Transverse colon (tissue), 4 donors: Measurements from ENCODE around the gene TMEM25.

ENCODE experiments used
- EP300 ChIP-seq: sonication (generic); formaldehyde crosslinking; IDR thresholded peaks from one replicate; pipeline ENCODE4 v1.6.1; 2017; ENCODE audit warnings: antibody characterized with exemption, low read depth
- POLR2A ChIP-seq: fragments of 450-650 bp; IDR thresholded peaks from one replicate; pipeline ENCODE4 v1.6.1; 2016; ENCODE audit warnings: antibody characterized with exemption, mild to moderate bottlenecking, moderate library complexity
- POLR2AphosphoS5 ChIP-seq, 3 donors: sonication (generic); formaldehyde crosslinking; IDR thresholded peaks; one replicate each; pipeline ENCODE4 v1.6.1; 2016; ENCODE audit warnings: antibody characterized with exemption in 3 of 3
- TF ChIP-seq, protein P1 (sequence below), 5 experiments: fragments of 200-600 bp in 3 of 5; fragments of 450-650 bp in 2 of 5; sonication (generic) in 3 of 5; IDR thresholded peaks; 1 replicate in 2 of 5; 2 replicates in 3 of 5; pipeline ENCODE4 v1.5.1; 2016 to 2017; ENCODE audit warnings: antibody characterized with exemption in 5 of 5, inconsistent platforms in 3 of 5, mild to moderate bottlenecking in 2 of 5, moderate library complexity in 1 of 5

DNA sequence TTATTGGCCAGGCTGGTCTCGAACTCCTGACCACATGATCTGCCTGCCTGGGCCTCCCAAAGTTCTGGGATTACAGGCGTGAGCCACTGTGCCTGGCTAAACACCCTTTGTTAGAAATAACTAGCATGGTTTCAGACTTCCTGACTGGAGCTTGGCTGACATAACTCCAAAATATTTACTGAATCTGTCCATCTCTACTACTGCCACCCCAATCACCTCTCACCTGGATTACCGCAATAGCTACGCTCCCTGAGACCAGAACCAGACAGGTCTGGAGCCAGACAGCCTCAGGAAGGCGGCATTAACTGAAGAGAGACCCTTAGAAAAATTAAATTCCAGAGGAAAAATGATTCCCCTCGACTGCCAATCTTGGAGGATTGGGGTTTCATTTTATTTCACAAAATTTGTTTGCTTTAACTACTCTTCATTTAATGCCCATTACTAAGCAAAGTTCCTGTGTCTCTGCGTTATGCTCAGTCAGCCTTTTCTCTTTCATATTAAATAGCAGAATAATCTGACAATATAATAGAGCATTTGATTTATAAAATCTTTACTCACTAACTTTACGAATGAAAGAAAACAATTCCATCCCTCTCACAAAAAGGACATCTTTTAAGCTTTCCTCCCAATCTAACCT, 13.1 kb downstream of the TMEM25 start:
- TF ChIP-seq, protein P1, sequence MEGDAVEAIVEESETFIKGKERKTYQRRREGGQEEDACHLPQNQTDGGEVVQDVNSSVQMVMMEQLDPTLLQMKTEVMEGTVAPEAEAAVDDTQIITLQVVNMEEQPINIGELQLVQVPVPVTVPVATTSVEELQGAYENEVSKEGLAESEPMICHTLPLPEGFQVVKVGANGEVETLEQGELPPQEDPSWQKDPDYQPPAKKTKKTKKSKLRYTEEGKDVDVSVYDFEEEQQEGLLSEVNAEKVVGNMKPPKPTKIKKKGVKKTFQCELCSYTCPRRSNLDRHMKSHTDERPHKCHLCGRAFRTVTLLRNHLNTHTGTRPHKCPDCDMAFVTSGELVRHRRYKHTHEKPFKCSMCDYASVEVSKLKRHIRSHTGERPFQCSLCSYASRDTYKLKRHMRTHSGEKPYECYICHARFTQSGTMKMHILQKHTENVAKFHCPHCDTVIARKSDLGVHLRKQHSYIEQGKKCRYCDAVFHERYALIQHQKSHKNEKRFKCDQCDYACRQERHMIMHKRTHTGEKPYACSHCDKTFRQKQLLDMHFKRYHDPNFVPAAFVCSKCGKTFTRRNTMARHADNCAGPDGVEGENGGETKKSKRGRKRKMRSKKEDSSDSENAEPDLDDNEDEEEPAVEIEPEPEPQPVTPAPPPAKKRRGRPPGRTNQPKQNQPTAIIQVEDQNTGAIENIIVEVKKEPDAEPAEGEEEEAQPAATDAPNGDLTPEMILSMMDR (IDR thresholded peaks at IDR 0.05), result no peak
- no peak for TF ChIP-seq POLR2AphosphoS5 (IDR thresholded peaks at IDR 0.05)
- no peak for TF ChIP-seq POLR2A
- TF ChIP-seq EP300, result no peak
